Measurements from ENCODE around the gene BACH2.
"Not testable (repeated sequence)": the region's sequence is repeated elsewhere in the genome, so short reads cannot be mapped to it uniquely, and the experiment has no call there.

Gene BACH2

DNA sequence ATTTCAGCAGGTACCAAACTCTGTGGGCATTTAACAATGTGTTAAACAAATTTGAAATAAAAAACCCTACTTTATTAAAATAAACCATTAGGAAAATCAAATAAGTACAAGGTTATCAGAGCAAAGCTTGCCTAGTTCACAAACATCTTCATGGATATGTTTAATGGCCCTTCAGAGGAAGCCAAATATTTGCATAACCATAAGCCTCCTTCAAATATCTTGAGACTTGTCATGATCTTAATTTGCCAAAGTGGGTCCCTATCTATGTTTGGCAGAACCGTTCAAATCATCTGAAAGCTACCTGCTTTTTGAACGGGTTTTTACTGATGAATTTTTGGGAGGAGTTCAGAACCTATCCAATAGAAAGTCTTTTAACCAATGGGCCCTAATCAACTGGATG lies 176.3 kb downstream of the BACH2 start:
- no peak for DNase-seq

GRCh38 chr6:90119618-90120017 lies 177.0 kb downstream of the BACH2 start:
- DNase-seq, result no peak

DNA sequence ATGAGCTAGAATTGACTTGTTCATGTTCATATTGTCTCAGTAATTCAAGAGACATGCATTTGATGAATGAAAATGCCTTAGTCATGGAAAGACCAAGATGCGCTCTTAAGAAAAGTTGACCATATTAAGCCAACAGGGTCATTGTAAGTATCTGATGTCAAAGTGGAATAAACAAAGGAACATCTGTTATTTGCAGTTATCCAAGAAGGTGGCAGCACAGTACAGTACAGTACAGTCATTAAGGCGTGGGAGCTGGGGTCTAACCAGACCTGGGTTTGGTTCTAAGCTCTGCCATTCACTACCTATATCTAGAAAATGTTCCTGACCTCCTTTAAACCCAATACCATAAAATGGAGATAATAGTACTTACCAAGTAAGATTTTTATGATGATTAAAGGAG lies 178.1 kb downstream of the BACH2 start:
- no peak for DNase-seq

- DNase-seq, result no peak
Observed at GRCh38 chr6:90118069-90118468, 178.6 kb downstream of the BACH2 start.

GRCh38 chr6:90116126-90116525 lies 180.5 kb downstream of the BACH2 start:
- not testable (repeated sequence) for DNase-seq

DNA sequence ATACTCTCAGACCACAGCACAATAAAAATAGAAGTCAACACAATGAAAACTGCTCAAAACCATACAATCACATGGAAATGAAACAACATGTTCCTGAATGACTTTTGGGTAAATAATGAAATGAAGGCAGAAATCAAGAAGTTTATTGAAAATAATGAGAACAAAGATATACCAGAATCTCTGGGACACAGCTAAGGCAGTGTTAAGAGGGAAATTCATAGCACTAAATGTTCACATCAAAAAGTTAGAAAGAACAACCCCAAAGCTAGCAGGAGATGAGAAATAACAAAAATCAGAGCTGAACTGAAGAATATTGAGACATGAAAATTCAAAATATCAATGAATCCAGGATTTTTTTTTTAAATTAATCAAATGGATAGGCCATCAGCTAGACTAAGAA lies 183.3 kb downstream of the BACH2 start:
- DNase-seq, result no peak

- DNase-seq, result no peak
Observed at GRCh38 chr6:90111387-90111786, 185.3 kb downstream of the BACH2 start.

- no peak for DNase-seq
Observed at GRCh38 chr6:90110971-90111370, 185.7 kb downstream of the BACH2 start.

DNA sequence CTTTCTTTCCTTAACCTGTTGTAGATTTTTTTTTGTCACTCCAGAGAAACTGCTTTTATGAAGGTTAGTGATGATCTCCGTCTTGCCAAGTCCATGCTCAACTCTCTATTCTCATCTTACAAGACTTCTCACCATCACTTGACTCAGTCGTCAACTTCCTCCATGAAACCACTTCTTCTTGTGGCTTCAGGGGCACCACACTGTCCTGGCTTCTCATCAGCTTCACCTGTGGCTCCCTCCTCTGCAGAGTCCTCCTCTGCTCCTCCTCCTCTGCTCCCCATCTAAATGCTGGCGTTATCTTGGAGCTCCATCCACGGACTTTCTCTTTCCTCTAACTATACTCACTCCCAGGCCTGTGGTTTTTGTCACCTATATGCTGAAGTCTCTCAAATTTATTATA lies 187.5 kb downstream of the BACH2 start:
- DNase-seq, result no peak

DNA sequence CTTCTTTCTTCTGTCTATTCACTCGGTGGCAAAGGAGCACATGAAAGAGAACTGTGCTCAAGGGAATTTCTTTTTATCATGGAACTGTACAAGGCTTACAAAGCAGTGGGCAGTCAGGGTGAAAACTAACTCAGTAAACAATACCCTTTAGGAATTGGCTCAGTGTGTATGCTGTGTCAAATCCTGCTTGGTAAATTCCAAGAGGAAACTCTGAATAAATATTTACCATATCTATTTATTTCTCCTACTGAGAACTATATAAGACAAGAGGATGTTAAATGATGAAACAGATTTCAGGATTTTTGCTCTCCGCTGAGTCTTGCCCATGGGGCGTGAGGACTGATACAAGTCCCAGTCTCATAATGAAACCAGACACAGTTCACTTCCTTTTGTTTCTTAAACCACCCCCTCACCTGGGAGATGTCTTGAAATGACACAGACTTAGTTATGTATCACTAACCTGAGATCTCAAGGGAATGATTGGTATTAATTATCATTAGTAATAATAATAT lies 188.8 kb downstream of the BACH2 start:
- no peak for DNase-seq

- no peak for DNase-seq
Observed at GRCh38 chr6:90107371-90107770, 189.3 kb downstream of the BACH2 start.

- DNase-seq, result peak in 1 of 2 experiments; percentile 9
Observed at GRCh38 chr6:90106449-90106848, 190.2 kb downstream of the BACH2 start.

DNA sequence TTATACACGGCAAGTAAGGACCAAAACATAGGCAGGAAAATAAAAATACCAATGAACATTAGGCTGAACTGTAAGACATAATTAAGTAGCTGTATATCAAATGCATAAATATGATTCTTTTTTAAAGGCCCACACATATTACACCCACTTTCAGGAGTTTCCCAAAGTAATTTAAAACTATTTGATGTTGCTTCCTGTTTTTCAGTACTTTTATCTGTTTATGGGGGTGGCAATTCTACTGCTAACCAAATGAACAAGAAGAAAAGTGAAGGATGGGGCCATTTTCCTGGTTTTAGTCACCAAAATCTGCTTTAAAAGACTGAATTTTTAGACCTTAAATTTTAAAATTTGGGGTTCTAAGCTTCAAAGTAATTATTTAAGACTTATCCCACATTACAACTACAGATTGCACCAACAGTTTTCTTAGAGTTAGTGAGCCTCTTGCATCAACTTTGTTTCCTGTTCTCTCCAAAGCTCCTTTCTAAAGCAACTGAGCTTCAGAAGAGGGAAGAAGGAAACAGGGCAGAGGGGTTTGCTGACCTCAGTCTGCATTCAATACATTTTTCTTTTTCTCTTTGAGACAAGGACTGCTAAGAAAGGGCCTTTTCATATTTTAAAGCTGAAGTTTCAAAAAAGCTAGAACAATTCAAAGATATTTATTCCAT lies 191.0 kb downstream of the BACH2 start:
- DNase-seq, result no peak

DNA sequence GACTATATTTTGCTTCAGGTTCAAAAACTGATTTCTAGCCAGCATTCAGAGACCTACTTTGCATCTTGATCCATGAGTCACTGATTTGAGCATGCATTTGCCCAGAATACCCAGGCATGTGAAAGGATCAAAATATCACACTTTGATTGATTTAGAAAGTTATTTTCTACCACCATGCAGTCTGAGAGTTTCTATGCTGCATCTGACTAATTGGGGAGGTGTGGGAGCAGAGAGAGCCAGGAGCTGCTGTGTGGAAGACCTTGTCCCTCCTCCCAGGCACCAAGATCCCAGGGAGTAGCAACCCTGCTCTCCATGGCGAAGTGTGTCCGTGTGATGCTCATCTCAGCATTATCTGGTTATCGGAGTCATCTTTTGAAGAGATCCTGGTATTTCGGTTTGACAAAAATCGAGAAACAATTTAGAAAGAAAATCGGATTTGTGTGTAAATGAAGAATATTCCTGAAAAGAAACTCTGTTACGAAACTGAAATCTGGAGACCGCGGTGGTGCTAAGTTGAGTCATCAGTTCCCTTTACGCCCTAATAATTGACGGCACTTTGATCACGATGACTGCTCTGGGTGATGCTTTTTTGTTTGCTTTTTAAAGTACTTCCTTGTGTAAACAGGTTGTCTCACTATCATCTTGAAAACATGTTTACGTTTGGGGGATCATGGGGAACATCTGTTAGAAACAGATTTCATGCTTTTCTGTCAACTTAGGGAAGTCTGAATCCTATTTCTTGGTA lies 193.4 kb downstream of the BACH2 start:
- no peak for DNase-seq

DNA sequence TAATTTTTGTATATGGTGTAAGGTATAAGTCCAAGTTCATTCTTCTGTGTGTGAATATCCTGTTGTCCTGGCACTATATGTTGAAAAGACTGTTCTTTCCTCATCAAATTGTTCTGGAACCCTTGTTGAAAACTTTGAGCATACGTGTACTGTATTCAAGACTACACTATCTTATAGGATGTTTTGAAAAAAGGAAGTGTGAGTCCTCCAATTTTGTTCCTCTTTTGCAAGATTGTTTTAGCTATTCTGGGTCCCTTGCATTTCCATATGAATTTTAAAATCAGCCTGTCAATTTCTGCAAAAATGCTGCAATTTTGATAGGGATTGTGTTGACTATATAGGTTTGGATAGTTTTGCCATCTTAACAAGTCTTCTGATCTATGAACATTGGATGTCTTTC lies 195.2 kb downstream of the BACH2 start:
- no peak for DNase-seq

- DNase-seq, result no peak
Observed at GRCh38 chr6:90100059-90100665, 196.5 kb downstream of the BACH2 start.

DNA sequence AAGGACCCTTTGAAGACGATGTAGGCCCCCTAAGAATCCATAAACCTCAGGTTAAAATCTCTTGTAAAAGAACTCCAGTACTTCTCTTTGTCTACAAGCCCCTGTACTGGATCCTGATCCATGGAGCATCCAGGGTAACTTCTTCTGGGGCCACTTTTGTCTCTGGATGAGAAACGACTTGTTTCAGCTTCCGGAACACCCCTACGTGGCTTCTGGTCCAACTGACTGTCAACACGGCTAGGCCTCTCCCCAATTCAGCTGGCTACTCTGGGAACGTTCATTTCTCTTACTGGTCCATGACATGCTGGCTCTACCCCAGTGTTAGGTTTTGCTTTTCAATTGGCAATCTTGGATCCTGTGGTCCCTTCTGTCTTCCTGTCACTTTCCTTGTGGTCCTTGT lies 198.0 kb downstream of the BACH2 start:
- DNase-seq, result no peak

DNA sequence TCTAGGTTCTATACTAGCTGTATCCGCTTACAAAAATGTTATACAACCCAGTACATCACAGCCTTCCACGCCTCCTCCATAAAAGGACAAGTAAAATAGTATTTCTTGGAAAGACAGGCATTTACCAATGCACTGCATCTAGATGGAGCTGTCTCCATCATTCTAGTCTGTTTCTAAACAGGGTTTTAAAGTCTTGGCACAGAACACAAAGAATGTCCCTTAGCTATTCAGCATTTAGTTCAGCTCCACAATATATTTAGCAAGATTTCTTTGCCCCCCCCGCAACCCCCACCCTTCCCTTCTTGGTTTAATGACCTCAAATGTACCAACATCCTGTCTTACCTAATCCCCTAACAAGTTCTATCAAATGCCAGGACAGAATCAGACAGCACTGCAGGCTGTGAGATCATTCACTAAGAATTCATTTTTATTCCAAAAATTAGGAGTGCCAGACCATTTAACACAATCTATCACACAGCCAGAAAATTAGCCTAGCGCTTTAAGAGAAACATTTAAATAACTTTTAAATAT lies 198.6 kb downstream of the BACH2 start:
- no peak for DNase-seq

DNA sequence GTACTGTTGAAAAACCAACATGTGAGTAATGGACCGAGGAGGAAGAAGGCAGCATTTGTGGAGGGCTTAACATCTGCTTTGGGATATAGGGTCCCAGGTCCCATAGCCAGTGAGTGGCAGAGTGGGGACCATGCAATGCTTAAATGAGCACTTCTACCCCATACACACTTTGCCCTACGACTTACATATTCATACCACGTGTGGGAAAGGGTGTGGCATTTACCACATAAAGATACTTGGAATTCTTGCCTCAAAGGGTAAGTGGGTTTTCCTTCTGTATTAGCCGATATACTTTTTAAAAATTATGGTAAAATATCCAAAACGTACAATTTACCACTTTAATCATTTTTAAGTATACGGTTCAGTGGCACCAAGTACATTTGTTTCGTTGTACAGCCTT lies 199.3 kb downstream of the BACH2 start:
- no peak for DNase-seq

GRCh38 chr6:90096818-90097217 lies 199.8 kb downstream of the BACH2 start:
- no peak for DNase-seq

- no peak for DNase-seq
Observed at GRCh38 chr6:90095788-90096187, 200.9 kb downstream of the BACH2 start.

- no peak for DNase-seq
Observed at GRCh38 chr6:90095145-90095544, 201.5 kb downstream of the BACH2 start.

- DNase-seq, result no peak
Observed at GRCh38 chr6:90093558-90094073, 203.0 kb downstream of the BACH2 start.

DNA sequence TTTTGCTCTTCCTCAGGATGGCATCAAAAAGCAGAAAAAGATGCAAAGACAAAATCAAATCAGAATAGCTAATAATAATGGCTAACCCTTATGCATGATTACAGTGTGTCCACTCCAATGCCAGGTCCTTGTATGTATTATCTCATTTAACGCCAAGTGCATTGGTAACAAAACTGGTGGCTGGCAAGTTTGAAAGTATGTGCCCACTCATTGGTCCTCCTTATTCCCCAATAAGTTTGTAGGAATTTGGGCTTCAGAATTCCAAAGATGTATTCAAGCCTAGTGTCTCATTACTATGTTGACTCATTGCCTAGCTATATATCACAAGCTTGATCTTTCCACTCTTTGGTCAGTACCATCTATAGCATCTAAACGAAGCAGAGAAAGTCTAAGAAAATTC lies 205.8 kb downstream of the BACH2 start:
- no peak for DNase-seq
